ACC112 (cell line): Measurements from ENCODE around the gene ITGA2B.

ENCODE experiments used
- H2AFZ ChIP-seq: fragments of 200-600 bp; sonication (generic); one replicate; pipeline ENCODE4 v1.6.0; 2017; ENCODE audit warnings: antibody characterized with exemption, low read length; ENCODE audit not compliant: unreplicated experiment
- H3K27ac ChIP-seq: fragments of 200-600 bp; sonication (generic); 2 replicates; pipeline ENCODE4 v1.5.1; 2014; ENCODE audit warnings: low read depth, mild to moderate bottlenecking, antibody characterized with exemption, low read length, moderate library complexity
- H3K27me3 ChIP-seq: fragments of 200-600 bp; sonication (generic); 2 replicates; pipeline ENCODE4 v1.6.1; 2014; ENCODE audit warnings: mild to moderate bottlenecking, antibody characterized with exemption, low read length, moderate library complexity, mixed read lengths; ENCODE audit not compliant: insufficient read depth
- H3K36me3 ChIP-seq: fragments of 200-600 bp; sonication (generic); 2 replicates; pipeline ENCODE4 v1.6.1; 2016; ENCODE audit warnings: mild to moderate bottlenecking, antibody characterized with exemption, low read length, moderate library complexity, mixed read lengths; ENCODE audit not compliant: insufficient read depth
- H3K4me1 ChIP-seq: fragments of 200-600 bp; sonication (generic); one replicate; pipeline ENCODE4 v1.6.1; 2016; ENCODE audit warnings: low read length, mixed read lengths; ENCODE audit not compliant: insufficient read depth, unreplicated experiment, control insufficient read depth
- H3K4me3 ChIP-seq: fragments of 200-600 bp; sonication (generic); 2 replicates; pipeline ENCODE4 v1.5.1; 2014; ENCODE audit warnings: mild to moderate bottlenecking, low read depth, low read length
- H3K79me2 ChIP-seq: fragments of 200-600 bp; sonication (generic); one replicate; pipeline ENCODE4 v1.6.0; 2016; ENCODE audit warnings: low read length; ENCODE audit not compliant: control insufficient read depth, unreplicated experiment, insufficient read depth

Gene ITGA2B

DNA sequence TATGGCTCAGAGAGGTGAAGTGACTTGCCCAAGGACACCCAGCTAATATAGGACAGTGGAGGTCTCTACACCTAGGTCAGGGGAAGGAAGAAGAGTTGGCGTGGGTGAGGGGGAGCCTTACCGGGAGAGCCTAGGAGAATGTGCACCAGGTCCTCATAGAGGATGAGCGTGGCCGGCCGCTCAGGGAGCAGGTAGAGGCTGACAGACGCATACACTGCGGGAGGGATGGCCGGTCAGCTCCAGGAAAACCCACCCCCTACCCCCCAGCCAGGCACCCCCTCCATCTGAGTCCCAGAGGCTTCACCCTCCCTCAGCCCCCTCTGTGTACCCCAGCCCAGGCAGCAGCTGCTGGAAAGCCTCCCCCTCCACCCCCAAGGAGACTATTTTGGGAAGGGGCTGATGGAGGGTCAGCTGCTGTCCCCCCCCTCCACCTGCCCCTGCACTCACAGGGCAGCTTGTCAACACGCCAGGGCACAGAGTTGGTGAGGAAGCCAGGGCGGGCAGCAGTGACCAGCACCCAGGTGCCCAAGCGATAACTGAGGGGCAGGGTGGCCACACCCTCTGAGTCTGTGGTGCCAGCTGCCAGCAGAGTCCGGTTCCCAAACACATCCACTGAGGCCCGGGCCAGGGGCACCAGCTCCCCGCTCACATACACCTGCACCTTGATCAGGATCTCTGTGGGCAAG, 29.8 kb downstream of the ITGA2B start:
- peaks cover 13% of the 10 kb centered on the region for H3K4me1 ChIP-seq
- H3K27ac ChIP-seq = no peak overlapping the region
- no peaks in the 10 kb centered on the region for H3K36me3 ChIP-seq
- no peak overlapping the region for H3K4me3 ChIP-seq
- H3K27me3 ChIP-seq = no peaks in the 10 kb centered on the region
- H2AFZ ChIP-seq = no peak overlapping the region
- no peaks in the 10 kb centered on the region for H3K79me2 ChIP-seq

DNA sequence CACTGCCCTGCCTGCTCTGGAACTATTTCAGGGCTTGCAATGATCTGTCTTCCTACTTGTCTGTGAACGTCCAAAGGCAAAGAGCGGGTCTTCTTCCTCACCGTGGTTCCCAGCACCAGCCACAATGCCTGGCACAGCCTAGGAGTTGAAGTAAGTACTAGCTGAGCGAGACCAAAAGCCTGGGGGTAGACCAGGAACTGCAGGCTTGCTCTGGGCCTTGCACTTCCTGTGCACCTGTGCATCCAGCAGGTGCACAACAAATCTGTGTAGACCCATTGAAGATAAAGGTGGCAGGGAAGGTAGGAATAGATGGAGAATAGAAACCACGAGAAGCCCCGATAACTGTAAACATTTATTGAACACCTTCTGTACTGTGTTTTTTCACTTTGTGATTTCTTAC, 30.4 kb downstream of the ITGA2B start:
- Histone ChIP-seq H3K4me3 (no peak overlapping the region), H2AFZ (no peak overlapping the region), H3K79me2 (no peaks in the 10 kb centered on the region), H3K27me3 (no peaks in the 10 kb centered on the region), H3K27ac (no peak overlapping the region), H3K4me1 (peaks cover 13% of the 10 kb centered on the region), H3K36me3 (no peaks in the 10 kb centered on the region)

DNA sequence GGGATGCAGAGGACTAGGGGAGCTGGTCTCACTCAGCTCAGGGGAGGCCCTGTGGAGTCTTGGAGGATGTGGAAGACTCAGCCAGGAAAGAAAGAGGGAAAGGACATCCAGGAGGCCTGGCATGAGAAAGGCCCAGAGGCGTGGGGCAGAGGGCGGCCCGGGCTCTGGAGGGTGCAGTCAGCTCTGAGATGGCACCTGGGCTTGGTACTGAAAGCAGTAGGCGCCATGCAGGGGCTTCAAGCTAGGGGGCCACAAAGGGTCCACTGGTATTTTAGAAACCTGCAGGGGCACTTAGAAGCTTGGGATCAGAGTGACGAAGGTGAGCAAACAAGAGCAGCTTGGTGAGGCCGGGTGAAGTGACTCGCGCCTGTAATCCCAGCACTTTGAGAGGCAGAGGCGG, 31.4 kb downstream of the ITGA2B start:
- Histone ChIP-seq H2AFZ (no peak overlapping the region), H3K4me3 (no peak overlapping the region), H3K79me2 (no peaks in the 10 kb centered on the region), H3K27me3 (no peaks in the 10 kb centered on the region), H3K4me1 (peaks cover 13% of the 10 kb centered on the region), H3K36me3 (no peaks in the 10 kb centered on the region), H3K27ac (no peak overlapping the region)

DNA sequence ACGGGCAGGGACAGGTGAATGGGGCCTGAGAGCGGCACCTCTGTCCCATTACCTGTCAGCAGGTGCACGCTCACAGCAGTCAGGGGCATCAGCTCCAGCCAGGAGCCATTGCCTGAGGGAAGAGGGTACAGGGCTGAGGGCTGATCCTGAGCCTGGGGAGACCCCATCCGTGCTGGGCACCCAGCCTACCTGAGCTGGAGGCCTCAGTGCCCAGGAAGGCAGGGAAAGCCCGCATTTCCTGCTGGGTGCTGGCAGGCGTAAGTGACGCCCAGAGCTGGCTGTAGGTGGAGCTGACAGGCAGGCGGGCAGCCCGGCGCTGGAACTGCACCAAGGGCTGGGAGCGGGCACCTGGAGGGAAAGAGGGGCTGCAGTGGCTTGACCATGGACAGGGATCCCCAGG, 33.2 kb downstream of the ITGA2B start:
- Histone ChIP-seq H3K36me3 (no peaks in the 10 kb centered on the region; the same call in 1 of the 2 replicates), H3K4me3 (no peak overlapping the region), H2AFZ (no peak overlapping the region), H3K79me2 (no peaks in the 10 kb centered on the region), H3K27me3 (no peaks in the 10 kb centered on the region), H3K27ac (no peak overlapping the region), H3K4me1 (peaks cover 6% of the 10 kb centered on the region)

DNA sequence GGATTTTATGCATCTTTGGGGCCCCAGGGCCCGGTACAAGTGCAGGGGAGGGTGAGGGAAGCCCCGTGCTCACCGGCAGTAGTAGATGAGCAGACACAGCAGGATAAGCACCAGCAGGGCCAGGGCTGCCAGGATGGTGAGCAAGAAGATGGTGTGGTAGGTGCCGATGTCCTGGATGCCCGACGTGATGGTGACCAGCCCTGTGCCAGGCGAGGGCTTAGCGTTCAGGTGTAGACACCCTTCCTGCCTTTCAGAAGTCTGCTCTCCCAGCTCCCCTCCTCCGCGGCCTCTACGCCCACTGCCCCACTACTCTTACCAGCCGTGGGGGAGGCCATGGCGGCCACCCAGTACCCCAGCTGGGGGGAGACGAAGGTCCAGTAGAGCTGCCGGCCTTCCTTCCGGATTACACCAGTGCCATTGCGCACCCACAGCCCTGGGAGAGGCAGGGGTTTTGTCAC, 33.8 kb downstream of the ITGA2B start:
- Histone ChIP-seq H3K4me3 (no peak overlapping the region), H3K36me3 (peaks cover 3% of the 10 kb centered on the region; the same call in 1 of the 2 replicates)

DNA sequence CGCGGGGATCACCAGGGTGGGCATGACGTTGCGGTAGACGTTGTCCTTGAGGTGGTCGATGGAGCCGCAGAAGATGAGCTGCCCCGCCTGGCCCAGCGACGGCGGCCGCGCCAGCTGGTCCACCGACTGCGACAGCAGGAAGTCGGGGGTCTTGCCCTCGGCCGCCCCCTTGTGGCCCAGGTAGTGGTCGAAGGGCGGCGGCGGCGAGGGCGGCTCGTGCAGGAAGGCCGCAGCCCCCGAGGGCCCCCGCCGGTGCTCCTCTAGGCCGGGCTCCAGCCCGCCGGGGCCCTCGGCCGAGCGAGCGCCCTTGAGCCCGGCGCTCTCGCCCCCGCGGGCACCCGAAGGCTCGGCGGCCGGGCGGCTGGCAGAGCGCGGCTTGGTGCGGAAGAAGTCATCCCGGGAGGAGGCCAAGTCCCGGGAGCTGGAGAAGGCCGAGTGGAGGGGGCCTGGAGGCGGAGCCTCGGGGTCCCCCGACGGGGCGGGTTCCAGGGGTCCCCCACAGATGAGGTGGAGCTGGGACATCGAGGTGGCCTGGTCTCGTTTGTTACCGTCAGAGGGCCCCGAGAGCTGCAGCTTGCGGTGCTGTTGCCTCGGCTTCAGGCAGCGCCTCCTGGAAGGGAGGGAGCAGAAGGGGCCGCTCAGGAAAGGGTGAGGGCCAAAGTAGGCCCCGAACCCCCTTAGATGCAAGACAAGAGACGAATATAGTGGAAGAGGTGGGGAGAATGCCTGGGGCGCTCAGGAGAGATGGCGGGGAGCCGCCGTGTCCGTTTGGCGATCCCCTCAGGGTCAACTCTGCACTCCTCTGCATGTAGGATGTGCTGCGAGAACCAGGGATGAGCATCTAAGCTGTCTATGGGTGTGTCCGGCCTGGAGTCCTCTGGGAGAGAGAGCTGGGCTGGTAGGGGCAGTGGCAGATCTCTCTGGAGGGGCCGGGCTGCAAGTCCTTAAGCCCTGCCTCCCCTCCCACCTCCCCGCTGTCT, 34.6 kb downstream of the ITGA2B start:
- Histone ChIP-seq H3K27ac (no peak overlapping the region), H2AFZ (no peak overlapping the region), H3K27me3 (no peaks in the 10 kb centered on the region), H3K4me3 (no peak overlapping the region), H3K79me2 (no peaks in the 10 kb centered on the region), H3K4me1 (no peaks in the 10 kb centered on the region), H3K36me3 (peaks cover 3% of the 10 kb centered on the region; the same call in 1 of the 2 replicates)

More for the DNA sequence above, 33.8 kb downstream of the ITGA2B start:
- Histone ChIP-seq H3K4me1 (peaks cover under 1% of the 10 kb centered on the region), H2AFZ (no peak overlapping the region), H3K79me2 (no peaks in the 10 kb centered on the region), H3K27me3 (no peaks in the 10 kb centered on the region), H3K27ac (no peak overlapping the region)

DNA sequence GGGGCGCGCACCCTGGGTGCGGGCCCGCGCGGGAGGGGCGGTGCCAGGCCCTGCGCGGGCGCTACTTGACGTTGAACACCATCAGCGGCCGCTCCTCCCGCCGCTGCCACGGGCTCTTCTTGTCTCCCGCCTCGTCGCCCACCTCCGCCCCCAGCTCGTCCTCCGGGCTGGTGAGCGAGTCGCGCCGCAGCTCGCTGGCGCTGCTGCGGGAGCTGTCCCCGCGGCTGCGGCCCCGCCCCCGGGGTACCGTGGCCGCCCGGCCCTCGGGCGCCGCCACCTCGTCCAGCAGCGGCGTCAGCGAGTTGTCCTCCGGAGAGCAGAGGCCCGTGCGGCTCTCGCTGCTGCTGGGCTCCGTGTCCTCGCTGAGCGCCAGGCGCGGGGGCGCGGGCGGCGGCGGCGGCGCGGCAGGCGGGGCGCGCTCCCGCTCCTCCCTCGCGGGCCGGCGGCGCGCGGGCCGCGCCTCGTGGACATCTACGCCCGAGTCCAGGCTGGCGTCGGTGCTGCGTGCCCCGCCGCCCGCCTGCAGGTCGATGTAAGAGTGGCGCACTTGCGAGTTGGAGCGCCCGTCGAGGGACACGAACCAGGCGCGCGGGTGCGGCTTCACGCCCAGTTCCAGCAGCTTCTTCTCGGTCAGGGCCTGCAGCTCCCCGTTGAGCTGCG, 35.6 kb downstream of the ITGA2B start:
- Histone ChIP-seq H2AFZ (no peak overlapping the region), H3K4me3 (peak overlapping the region; percentile 63; the same call in 1 of the 2 replicates)

DNA sequence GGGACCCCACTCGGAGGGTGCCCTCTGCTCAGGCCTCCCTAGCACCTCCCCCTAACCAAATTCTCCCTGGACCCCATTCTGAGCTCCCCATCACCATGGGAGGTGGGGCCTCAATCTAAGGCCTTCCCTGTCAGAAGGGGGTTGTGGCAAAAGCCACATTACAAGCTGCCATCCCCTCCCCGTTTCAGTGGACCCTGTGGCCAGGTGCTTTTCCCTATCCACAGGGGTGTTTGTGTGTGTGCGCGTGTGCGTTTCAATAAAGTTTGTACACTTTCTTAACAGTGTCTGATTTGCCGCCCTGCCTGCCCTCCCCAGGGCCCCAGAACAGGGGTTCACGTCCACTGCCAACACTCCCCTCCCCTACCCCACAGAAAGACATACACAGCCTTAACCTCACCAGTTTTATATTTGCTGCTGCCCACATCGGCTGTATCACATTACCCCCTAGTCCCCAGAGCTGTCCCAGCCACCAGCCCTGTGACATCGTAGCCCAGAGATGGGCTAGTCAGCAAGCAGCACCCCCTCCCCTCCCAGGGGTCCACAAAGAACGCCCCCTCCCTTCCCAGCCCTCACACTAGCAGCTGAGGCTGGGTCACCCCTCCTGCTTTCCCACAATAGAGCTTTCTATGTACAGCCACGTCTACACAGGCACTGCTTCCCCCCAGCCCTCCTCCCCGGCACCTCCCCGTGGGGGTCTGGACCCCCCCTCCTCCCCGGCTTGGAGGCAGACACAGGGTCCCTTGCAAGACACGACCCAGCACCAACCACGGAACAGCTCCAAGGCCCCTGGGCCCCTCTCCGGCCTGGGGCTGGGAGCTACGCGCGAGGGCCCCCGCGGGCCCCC, 36.4 kb downstream of the ITGA2B start:
- Histone ChIP-seq H3K4me1 (no peaks in the 10 kb centered on the region), H2AFZ (no peak overlapping the region), H3K79me2 (no peaks in the 10 kb centered on the region), H3K4me3 (peak overlapping the region; percentile 63; the same call in 1 of the 2 replicates), H3K27me3 (no peaks in the 10 kb centered on the region), H3K36me3 (peaks cover 3% of the 10 kb centered on the region; the same call in 1 of the 2 replicates), H3K27ac (no peak overlapping the region)

More for the DNA sequence above, 35.6 kb downstream of the ITGA2B start:
- Histone ChIP-seq H3K27me3 (no peaks in the 10 kb centered on the region), H3K4me1 (no peaks in the 10 kb centered on the region), H3K27ac (no peak overlapping the region), H3K36me3 (peaks cover 3% of the 10 kb centered on the region; the same call in 1 of the 2 replicates), H3K79me2 (no peaks in the 10 kb centered on the region)

DNA sequence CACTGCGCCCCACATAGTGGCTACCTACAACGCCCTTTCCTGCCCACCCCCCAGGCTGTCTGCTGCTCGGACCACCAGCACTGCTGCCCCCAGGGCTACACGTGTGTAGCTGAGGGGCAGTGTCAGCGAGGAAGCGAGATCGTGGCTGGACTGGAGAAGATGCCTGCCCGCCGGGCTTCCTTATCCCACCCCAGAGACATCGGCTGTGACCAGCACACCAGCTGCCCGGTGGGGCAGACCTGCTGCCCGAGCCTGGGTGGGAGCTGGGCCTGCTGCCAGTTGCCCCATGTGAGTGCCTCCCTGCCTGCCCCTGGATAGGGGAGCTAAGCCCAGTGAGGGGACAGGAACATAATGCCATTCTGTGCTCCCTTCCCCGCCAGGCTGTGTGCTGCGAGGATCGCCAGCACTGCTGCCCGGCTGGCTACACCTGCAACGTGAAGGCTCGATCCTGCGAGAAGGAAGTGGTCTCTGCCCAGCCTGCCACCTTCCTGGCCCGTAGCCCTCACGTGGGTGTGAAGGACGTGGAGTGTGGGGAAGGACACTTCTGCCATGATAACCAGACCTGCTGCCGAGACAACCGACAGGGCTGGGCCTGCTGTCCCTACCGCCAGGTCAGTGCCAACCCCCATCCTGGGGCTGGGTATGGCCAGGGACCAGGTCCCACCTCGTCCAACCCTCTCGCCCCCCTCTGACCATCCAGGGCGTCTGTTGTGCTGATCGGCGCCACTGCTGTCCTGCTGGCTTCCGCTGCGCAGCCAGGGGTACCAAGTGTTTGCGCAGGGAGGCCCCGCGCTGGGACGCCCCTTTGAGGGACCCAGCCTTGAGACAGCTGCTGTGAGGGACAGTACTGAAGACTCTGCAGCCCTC, 37.3 kb downstream of the ITGA2B start:
- no peak overlapping the region for H3K4me3 ChIP-seq
- H3K79me2 ChIP-seq = no peaks in the 10 kb centered on the region
- H3K27ac ChIP-seq = no peak overlapping the region
- no peak overlapping the region for H2AFZ ChIP-seq
- H3K36me3 ChIP-seq = peaks cover 3% of the 10 kb centered on the region; the same call in 1 of the 2 replicates
- no peaks in the 10 kb centered on the region for H3K27me3 ChIP-seq
- H3K4me1 ChIP-seq = no peaks in the 10 kb centered on the region
